ENCODE results near the gene USP47.
"Not testable (repeated sequence)": the region's sequence is repeated elsewhere in the genome, so short reads cannot be mapped to it uniquely, and the experiment has no call there.

Gene USP47

GRCh38 chr11:11831406-11831805, 10.4 kb upstream of the USP47 start:
- DNase-seq = not testable (repeated sequence)

DNA sequence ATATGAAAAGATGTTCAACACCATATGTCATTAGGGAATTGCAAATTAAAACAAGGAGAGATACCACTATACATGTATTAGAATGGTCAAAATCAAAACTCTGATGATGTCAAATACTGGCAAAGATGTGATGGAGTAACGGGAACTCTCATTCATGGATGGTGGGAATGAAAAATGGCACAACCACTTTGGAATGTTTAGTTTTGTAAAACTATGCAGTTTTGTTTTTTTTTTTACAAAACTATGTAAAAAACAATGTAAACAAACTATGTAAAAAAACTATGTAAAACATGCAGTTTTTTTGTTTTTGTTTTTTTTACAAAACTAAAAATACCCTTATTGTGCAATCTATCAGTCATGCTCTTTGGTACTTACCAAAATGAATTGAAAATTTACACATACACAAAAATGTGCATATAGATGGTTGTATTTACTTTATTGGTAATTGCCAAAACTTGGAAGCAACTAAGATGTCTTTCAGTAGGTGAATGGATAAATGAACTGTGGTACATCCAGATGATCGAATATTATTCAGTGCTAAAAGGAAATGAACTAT, 5.0 kb upstream of the USP47 start:
- no peak for DNase-seq

- DNase-seq = no peak
Observed at GRCh38 chr11:11839718-11840117, 2.1 kb upstream of the USP47 start.

- peak; percentile 72 for DNase-seq
Observed at GRCh38 chr11:11841116-11841722, 553 bp upstream of the USP47 start.

DNA sequence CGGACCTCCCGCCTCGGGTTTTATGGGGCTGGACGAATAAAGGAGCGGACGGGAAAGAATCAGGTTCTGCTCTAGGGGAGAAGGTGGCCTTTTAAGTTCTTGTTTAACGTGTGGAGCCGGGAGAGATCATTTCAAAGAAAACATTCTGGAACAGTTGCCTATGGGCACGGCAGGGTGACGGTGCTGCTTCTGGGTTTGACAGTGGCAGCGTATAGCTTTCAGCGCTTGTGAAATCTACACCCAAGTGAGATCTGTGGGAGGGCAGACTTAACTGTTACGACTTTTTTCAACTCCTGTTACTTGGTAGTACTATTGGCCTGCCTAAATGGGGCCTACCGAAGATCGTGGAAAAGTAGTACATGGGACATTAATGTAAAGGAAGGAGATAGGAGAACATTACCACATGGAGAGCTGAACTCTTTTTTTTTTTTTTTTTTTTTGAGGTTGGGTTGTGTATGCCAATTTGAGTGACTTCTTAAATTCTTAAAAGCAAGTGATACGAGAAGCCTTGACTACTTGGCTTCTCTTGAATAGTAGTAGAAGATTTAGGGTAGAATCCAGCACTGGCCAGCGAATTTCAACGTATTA, 743 bp downstream of the USP47 start:
- DNase-seq = peak; percentile 78

DNA sequence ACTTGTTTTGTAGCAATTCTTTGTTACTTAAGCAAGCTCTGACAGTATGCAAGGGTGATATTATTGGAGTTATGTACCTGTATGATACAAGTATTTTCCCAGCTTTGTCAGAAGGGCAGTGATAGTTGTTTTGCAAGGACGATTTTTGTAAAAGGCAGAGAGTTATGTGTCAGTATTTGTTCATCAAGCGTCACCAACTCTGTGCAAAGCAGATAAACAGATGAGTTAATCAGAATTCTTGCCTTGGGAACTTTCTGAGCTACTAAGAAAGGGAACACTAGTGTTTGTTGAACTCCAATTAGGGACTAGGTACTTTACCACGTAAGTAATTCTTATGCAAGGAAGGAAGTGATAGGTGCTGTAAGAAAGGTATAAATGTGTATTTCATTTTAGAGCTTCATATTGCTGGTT, 1.4 kb downstream of the USP47 start:
- no peak for DNase-seq

DNA sequence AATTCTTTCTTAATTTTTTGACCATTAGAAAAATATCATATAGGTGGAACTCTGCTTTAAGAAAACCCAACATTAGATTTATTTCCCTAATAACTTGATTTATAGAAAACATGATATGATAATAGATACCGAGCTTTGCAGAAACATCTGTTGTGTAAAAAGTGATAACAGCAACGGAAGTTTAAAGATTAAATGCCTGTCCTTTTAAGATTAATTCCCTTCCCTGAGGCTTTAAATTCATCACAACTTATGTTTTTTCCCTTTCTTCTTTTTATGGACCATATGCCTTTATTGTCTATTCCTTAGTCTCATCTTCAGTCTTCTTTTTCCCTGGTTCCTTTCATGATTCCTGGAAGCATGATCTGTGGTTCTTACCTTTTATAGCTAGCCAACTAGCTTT, 1.9 kb downstream of the USP47 start:
- no peak for DNase-seq

DNA sequence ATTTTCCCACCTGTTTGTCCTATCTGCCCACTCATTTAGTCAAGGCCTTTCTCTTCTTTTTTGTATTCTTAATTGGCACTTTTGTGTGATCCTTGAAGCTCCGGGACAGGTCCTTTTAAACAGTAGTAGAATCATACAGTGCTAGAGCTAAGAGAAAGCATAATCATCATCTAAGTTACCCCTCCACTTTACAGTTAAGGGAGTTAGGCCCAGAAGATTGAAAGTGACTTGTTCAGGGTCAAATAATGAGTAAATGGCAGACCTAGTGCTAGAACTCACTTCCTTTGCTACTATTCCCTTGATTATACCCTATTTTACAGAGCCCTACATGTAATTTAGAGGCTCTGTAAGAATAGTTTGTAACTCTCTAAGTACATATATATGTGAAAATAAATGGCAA, 2.5 kb downstream of the USP47 start:
- DNase-seq = no peak

DNA sequence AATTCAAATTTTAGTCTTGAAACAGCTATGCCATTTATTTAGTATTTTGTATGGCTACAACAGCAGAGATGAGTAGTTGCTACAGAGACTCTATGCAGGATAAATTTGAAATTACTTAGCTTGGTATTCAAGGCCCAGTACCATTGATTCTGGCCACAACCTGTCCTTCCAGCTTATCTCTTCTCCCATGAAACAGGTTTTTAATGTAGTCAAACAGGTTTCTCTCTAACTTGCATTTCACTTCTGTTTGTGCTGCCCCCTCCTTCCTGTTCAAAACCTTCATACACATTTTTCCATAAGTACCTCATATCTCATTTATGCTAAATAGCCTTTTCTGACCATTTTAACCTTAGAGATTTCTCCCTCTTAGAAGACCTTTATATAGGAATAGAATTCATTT, 3.3 kb downstream of the USP47 start:
- no peak for DNase-seq

DNA sequence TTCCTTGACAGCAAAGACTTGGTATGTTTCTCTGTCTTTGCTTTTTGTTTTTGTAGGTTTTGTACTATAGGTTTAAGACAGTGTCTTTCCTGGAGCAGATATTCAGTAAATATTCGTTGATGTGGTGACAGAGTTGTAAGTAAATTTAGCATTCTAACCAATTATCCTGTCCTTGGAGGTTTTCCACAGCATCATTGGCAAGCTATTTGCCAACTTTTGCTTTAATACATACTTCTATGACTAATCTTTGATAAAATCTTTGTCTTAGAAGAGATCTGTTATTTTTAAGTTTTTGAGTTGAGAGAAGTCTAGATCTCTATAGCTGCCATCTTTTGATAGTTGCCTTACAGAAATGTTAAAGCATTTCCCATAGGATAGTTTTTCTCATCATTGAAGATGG, 3.8 kb downstream of the USP47 start:
- no peak for DNase-seq

GRCh38 chr11:11847082-11847481, 5.3 kb downstream of the USP47 start:
- DNase-seq = no peak

DNA sequence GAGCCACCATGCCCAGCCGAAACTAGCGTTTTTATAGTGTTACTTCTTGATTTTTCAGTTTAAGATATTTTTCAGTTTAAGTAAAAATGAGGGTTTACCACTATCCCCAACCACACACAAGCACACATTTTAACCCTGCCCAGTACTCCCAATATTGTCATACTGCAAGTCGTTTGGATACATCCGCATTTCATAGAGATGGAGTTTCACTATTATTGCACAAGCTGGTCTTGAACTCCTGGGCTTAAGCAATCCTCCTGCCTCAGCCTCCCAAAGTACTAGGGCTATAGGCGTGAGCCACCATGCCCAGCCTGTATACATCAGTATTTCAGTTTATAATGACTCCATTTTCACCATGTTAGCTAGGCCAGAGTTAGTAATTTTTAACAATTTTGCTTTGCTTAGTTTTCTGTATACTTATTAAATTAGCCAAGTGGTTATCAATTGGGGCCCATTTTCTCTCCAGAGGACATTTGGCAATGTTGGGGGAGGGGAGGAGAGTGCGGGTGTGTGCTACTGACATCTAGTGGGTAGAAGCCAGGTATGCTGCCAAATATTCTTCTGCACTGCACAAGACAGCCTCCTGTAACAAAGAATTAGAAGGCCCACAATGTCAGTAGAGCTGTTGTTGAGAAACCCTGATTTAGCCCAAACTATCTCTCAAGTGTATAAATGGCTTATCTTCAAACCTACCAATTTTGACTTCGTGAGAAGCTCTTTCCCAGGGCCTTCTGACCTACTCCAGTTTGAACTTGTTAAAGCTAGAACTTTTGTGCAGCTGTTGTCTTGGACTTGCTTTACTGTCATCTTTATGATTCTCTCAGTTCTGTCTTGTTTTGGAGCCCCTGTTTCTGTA, 7.3 kb downstream of the USP47 start:
- peak; percentile 45 for DNase-seq

DNA sequence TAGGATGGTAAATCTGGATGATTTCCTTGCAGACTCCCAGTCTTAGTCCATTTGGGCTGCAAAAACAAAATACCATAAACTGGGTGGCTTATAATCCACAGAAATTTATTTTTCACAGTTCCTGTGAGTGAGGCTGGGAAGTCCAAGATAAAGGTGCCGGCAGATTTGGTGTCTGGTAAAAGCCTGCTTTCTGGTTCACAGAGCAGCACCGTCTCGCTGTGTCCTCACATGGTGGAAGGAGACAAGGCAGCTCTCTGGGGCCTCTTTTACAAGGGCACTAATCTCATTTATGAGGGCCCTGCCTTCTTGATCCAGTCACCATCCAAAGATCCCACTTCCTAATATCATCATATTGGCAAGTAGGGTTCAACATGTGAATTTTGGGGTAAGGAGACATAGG, 8.9 kb downstream of the USP47 start:
- DNase-seq = no peak

GRCh38 chr11:11856638-11857037, 14.9 kb downstream of the USP47 start:
- DNase-seq = peak; percentile 27

DNA sequence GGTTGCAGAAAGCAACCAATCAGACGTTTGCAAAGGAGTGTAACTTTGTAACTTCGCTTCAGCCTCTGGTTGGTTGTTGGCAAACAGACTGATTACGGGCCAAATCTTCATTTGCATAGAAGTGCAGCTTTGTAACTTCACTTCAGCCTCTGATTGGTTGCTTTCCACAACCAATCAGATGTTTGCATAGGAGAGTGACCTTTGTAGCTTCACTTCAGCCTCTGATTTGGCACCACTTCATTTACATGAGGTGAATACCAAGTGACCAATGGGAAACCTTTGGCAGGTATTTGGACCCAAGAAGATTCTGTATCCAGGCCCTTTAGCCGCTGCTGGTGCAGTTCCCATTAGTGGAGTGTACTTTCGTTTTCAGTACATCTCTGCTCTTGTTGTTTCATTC, 16.0 kb downstream of the USP47 start:
- DNase-seq = no peak

- no peak for DNase-seq
Observed at GRCh38 chr11:11858676-11859075, 16.9 kb downstream of the USP47 start.

DNA sequence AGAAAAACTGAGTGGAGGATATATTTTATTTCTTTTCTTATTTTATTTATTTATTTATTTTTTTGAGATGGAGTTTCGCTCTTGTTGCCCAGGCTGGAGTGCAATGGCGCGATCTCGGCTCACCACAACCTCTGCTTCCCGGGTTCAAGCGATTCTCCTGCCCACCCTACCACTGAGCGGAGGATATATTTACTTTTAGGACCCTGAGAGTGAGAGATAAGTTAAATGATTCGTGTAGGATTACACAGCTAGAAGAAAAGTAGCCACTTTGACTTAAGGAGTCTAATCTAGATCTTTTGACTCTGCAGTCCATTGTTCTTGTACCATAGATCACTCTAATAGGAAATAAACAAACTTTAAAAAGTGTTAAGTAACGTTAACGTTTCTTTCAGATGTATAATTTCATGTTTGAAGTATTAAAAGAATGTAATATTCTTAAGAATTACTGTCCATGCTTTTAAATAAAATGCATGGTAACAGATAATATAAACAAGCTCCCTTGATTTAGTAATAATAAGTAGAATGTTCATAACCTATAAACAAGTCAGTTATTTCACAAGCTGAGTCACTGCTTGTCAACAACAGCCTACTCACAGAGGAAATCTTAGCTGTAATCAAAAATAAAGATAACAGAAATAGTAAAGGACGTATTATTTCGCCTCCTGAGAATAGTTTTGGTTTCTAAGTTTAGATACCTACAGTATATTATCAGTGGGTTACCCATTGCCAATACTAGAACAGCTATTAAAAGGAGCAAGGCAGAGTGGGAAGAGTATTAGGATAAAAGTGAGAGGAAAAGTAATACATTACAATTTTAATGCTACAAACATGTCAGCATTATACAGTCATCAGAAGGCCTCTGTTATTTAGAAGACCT, 18.6 kb downstream of the USP47 start:
- no peak for DNase-seq

DNA sequence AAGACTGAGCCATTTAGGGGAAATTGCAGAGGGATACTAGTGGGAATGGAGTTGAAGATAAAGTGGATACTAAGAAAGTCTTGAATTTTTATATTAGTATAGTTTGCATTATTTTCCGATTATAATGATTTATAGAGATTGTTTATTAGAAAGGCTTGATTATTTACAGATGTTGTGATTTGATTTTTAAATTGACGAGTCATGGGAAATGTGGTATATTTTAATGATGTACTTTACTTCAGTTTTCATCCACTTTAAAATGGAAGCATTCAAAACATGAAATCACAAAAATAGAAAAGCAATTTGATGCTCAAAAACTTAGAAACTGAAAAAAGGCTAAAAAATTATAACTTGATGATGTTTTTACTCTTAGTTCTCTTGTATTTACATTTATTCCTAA, 21.2 kb downstream of the USP47 start:
- no peak for DNase-seq

DNA sequence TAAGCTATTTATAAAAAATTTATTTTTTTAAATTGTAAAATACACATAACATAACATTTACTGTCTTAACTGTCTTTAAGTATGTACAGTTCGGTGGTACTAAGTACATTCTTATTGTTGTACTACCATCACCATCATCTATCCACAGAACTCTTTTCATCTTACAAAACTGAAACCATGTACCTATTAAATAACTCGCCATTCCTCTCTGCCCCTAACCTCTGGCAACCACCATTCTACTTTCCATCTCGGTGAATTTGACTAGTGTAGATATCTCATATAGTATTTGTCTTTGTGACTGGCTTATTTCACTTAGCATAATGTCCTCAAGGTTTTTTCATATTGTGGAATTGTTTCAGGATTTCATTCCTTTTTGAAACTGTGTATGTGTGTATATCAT, 22.6 kb downstream of the USP47 start:
- no peak for DNase-seq

- DNase-seq = no peak
Observed at GRCh38 chr11:11864803-11865202, 23.0 kb downstream of the USP47 start.

DNA sequence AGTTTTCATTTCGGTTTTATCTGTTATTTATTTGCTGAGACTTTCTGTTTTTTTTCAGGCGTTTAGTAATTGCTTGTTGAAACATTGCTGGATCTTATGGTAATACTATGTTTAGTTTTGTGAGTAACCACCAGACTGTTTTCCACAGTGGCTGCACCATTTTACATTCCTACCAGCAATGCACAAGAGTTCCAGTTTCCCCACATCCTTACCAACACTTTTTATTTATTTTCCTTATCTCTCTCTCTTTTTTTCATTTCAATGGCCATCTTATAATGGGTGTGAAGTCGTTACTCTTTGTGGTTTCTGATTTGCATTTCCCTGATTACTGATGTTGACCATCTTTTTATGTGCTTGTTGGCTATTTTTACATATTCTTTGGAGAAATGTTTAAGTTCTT, 23.7 kb downstream of the USP47 start:
- DNase-seq = no peak

DNA sequence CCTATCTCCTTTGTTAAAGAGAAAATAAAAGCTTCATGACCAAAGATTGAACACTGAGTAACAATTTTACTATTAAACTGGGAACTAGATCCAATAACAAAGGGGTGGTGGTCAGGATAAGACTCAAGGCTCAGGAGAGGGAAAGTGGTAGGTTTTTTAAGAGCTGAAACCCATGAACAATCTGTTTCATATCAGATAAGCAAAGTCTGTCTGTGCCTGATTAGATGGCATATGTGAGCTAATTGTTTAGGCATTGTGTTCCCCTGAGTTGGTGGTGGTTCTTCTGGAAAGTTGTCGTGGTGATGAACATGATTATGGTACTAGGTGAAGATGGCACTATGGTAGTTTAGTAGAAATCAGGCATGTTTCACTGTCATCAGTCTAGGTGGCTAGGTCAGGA, 24.4 kb downstream of the USP47 start:
- no peak for DNase-seq

- no peak for DNase-seq
Observed at GRCh38 chr11:11867720-11868119, 25.9 kb downstream of the USP47 start.

All from femur (tissue), 1 donor.